ENCODE results near the gene EDEM1. TPM values are rescaled to one million over a fixed set of nuclear protein-coding genes. Genes with fewer than 3 reads are reported as not detected.
"Not testable (repeated sequence)": the region's sequence is repeated elsewhere in the genome, so short reads cannot be mapped to it uniquely, and the experiment has no call there.

The EDEM1 gene
- total RNA-seq, 1 donor from 2014 or later = 15.3 TPM

GRCh38 chr3:5231487-5231886 lies 44.0 kb downstream of the EDEM1 start:
- DNase-seq (ENCODE audit: low read depth in 2 of 2) = no peak

GRCh38 chr3:5232570-5232969 lies 45.1 kb downstream of the EDEM1 start:
- no peak for DNase-seq (ENCODE audit: low read depth in 2 of 2)

GRCh38 chr3:5233026-5233425 lies 45.5 kb downstream of the EDEM1 start:
- DNase-seq (ENCODE audit: low read depth in 2 of 2) = no peak

- no peak for DNase-seq (ENCODE audit: low read depth in 2 of 2)
These were observed 48.1 kb downstream of the EDEM1 start for GRCh38 chr3:5235655-5236054.

- DNase-seq (ENCODE audit: low read depth in 2 of 2) = no peak
These were observed 51.0 kb downstream of the EDEM1 start for GRCh38 chr3:5238545-5238944.

GRCh38 chr3:5239602-5240001 lies 52.1 kb downstream of the EDEM1 start:
- DNase-seq (ENCODE audit: low read depth in 2 of 2) = no peak

GRCh38 chr3:5240740-5241139 lies 53.2 kb downstream of the EDEM1 start:
- DNase-seq (ENCODE audit: low read depth in 2 of 2) = no peak

- not testable (repeated sequence) for DNase-seq (ENCODE audit: low read depth in 2 of 2)
These were observed 55.3 kb downstream of the EDEM1 start for GRCh38 chr3:5242785-5243184.

GRCh38 chr3:5245927-5246326 lies 58.4 kb downstream of the EDEM1 start:
- DNase-seq (ENCODE audit: low read depth in 2 of 2) = no peak

GRCh38 chr3:5248822-5249221 lies 61.3 kb downstream of the EDEM1 start:
- no peak for DNase-seq (ENCODE audit: low read depth in 2 of 2)

- DNase-seq (ENCODE audit: low read depth in 2 of 2) = peak in 1 of 2 donors; percentile 55
These were observed 63.1 kb downstream of the EDEM1 start for GRCh38 chr3:5250467-5251195.

- no peak for DNase-seq (ENCODE audit: low read depth in 2 of 2)
These were observed 63.7 kb downstream of the EDEM1 start for GRCh38 chr3:5251196-5251583.

GRCh38 chr3:5252131-5252530 lies 64.6 kb downstream of the EDEM1 start:
- DNase-seq (ENCODE audit: low read depth in 2 of 2) = no peak

GRCh38 chr3:5254281-5255048 lies 67.0 kb downstream of the EDEM1 start:
- DNase-seq (ENCODE audit: low read depth in 2 of 2) = no peak

- DNase-seq (ENCODE audit: low read depth in 2 of 2) = no peak
These were observed 68.2 kb downstream of the EDEM1 start for GRCh38 chr3:5255404-5256344.

GRCh38 chr3:5258526-5258925 lies 71.0 kb downstream of the EDEM1 start:
- no peak for DNase-seq (ENCODE audit: low read depth in 2 of 2)

- no peak for DNase-seq (ENCODE audit: low read depth in 2 of 2)
These were observed 73.5 kb downstream of the EDEM1 start for GRCh38 chr3:5260992-5261501.

GRCh38 chr3:5262507-5262906 lies 75.0 kb downstream of the EDEM1 start:
- no peak for DNase-seq (ENCODE audit: low read depth in 2 of 2)

- no peak for DNase-seq (ENCODE audit: low read depth in 2 of 2)
These were observed 76.6 kb downstream of the EDEM1 start for GRCh38 chr3:5264093-5264600.

GRCh38 chr3:5264896-5265770 lies 77.6 kb downstream of the EDEM1 start:
- no peak for DNase-seq (ENCODE audit: low read depth in 2 of 2)

Data from lung microvascular endothelial cell (primary cell).